ENCODE measurements around the gene CCT7.
A peak's percentile ranks its signal among the peaks of the same experiment; 100 is the strongest.

The CCT7 gene

GRCh38 chr2:73252238-73253027, 18.3 kb downstream of the CCT7 start:
- no peak for TF ChIP-seq REST (IDR thresholded peaks at IDR 0.05; ENCODE audit: insufficient read depth in 1 of 2, low read depth in 2 of 2, low read length in 2 of 2)
- no peak for TF ChIP-seq POLR2AphosphoS5 (IDR thresholded peaks at IDR 0.05; ENCODE audit: low read depth, low read length)
- no peak for TF ChIP-seq TAF1 (IDR thresholded peaks at IDR 0.05; ENCODE audit: borderline replicate concordance, insufficient read depth, low read length)
- no peak for TF ChIP-seq FOXP2 (optimal IDR thresholded peaks at IDR 0.05; ENCODE audit: borderline replicate concordance, extremely low read depth, extremely low read length, insufficient read depth)
- TF ChIP-seq SIN3A (IDR thresholded peaks at IDR 0.05; ENCODE audit: borderline replicate concordance, insufficient read depth, low read length): no peak

- no peak for TF ChIP-seq SIN3A (IDR thresholded peaks at IDR 0.05; ENCODE audit: borderline replicate concordance, insufficient read depth, low read length)
- TF ChIP-seq TAF1 (IDR thresholded peaks at IDR 0.05; ENCODE audit: borderline replicate concordance, insufficient read depth, low read length): no peak
- no peak for TF ChIP-seq FOXP2 (optimal IDR thresholded peaks at IDR 0.05; ENCODE audit: borderline replicate concordance, extremely low read depth, extremely low read length, insufficient read depth)
- TF ChIP-seq REST (IDR thresholded peaks at IDR 0.05; ENCODE audit: insufficient read depth in 1 of 2, low read depth in 2 of 2, low read length in 2 of 2): no peak
- TF ChIP-seq POLR2AphosphoS5 (IDR thresholded peaks at IDR 0.05; ENCODE audit: low read depth, low read length): no peak
Measured at GRCh38 chr2:73253400-73253799, 19.3 kb downstream of the CCT7 start.

GRCh38 chr2:73253901-73254300, 19.8 kb downstream of the CCT7 start:
- TF ChIP-seq FOXP2 (optimal IDR thresholded peaks at IDR 0.05; ENCODE audit: borderline replicate concordance, extremely low read depth, extremely low read length, insufficient read depth) (no peak), REST (IDR thresholded peaks at IDR 0.05; ENCODE audit: insufficient read depth in 1 of 2, low read depth in 2 of 2, low read length in 2 of 2) (no peak)

- TF ChIP-seq POLR2AphosphoS5 (IDR thresholded peaks at IDR 0.05; ENCODE audit: low read depth, low read length) (0 out of 2 replicates have a peak, but pooled peaks have one; percentile 41), REST (IDR thresholded peaks at IDR 0.05; ENCODE audit: insufficient read depth in 1 of 2, low read depth in 2 of 2, low read length in 2 of 2) (no peak)
Measured at GRCh38 chr2:73254343-73255006, 20.4 kb downstream of the CCT7 start.
